SK-N-MC (cell line): ENCODE results near the gene PDCL3.

ENCODE experiments used
- EZH2 ChIP-seq: fragments of 200-600 bp; sonication (generic); IDR thresholded peaks from one replicate; pipeline ENCODE4 v1.6.1; 2017; ENCODE audit warnings: antibody characterized with exemption
- POLR2AphosphoS5 ChIP-seq: IDR thresholded peaks from 2 replicates; pipeline ENCODE4 v1.6.1; 2012; ENCODE audit warnings: mild to moderate bottlenecking, low read depth, low read length, borderline replicate concordance

GRCh38 chr2:100539221-100539620 lies 23.6 kb upstream of the PDCL3 start:
- TF ChIP-seq EZH2, result no peak
- no peak for TF ChIP-seq POLR2AphosphoS5
